Uterus (tissue), 2 donors: ENCODE data around the gene CREB3L2.

Source experiments
- CTCF ChIP-seq, 4 experiments: fragments of 200-600 bp in 2 of 4; fragments of 450-650 bp in 2 of 4; sonication (generic) in 2 of 4; IDR thresholded peaks; one replicate each; pipeline ENCODE4 v1.5.1; 2016 to 2019; ENCODE audit warnings: antibody characterized with exemption in 4 of 4, mild to moderate bottlenecking in 2 of 4, moderate library complexity in 1 of 4
- POLR2A ChIP-seq, 2 donors: fragments of 450-650 bp; IDR thresholded peaks; one replicate each; pipeline ENCODE4 v1.6.1; 2016; ENCODE audit warnings: antibody characterized with exemption in 2 of 2, mild to moderate bottlenecking in 1 of 2, moderate library complexity in 1 of 2

- TF ChIP-seq CTCF (IDR thresholded peaks at IDR 0.05) (no peak), POLR2A (IDR thresholded peaks at IDR 0.05) (no peak)
These were observed 47.7 kb upstream of the CREB3L2 start for GRCh38 chr7:138049505-138050116.
